ENCODE measurements around the gene SLC37A1.
A peak's percentile ranks its signal among the peaks of the same experiment; 100 is the strongest.
"Not testable (repeated sequence)": the region's sequence is repeated elsewhere in the genome, so short reads cannot be mapped to it uniquely, and the experiment has no call there.

The SLC37A1 gene

DNA sequence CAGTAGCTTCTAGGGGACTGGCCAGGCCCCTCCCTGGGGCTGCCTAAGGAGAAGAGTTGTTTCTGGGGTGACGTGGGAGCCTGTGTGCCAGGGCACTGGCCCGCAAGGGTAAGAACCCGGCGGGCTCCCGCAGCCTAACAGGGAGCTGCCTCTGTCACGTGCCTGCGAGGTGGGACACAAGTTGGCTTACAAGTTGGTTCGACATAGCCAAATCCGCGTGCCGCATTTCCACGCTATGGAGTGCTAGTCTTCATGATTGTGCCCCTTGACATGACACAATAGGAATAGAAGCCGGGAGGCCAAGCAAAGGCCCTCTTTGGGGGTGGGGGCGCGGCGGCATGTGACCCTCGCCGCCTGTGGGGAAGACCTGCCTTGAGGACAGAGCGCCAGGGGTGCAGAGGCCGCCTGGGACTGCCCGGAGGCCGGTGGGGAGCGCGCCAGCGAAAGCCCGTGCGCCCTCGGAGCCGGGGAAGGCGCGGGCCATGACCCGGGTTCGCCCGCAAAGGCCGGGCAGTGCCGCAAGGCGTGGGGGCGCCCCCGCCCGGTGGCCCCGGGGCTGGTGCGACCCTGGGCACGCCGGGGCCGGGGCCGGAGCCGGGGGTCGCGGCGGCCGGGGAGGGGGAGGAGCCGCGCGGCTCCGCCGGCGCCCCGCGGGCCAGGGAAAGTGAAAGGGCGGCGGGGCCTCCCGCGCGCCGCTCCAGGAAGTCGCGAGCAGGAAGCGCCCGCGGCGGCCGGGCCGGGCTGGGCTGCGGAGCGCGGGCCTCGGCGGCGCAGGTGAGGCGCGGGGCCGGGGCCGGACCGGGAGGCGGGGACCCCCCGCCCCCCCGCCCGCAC is at the start of gene SLC37A1:
Gene SLC37A1, plus strand, starts transcription at position 702 of the 834 bp plus-strand sequence. CDS start 4,603 bp downstream, outside the sequence.
- peak; percentile 32 to 41 for DNase-seq

- peak; percentile 81 to 83 for DNase-seq
These were observed 49.7 kb upstream of the SLC37A1 start for GRCh38 chr21:42463861-42464515.

DNA sequence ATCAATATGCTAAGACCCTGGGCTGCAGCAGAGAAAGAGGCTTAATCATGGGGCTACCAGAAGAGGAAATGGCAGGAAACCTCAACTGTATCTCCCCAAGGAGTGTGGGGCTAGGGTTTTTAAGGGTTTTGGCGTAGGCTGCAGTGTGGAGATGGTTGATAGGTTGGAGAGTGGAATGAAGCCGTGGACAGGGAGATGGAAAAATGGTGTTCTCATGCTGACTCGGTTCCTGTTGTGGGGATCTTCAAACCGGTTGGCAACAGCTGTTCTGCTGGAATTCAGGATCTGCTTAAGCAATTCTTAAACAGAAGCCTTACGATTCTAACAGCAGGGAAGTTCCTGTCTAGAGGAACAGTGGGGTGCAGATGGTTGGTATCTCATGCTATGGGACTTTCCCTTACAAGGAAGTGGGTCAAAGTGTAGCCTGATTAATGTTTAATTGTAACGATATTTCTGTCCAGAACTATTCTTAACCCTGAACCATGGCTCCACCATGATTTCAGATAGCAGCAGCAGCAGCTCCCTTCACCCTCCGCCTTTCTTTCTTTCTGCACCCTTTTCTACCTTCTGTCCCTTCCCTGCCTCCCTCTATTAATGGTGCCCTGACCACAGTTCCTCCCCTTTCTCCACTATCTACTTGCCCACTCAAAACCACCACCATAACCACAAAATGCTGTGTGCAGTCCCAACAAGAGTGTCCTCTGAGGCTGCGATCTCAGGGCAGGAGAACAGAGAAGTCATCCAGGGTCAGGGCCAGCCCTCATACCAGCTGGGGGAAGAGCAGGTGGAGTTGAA is 48.4 kb upstream of the SLC37A1 start:
- peak; percentile 18 to 27 for DNase-seq

DNA sequence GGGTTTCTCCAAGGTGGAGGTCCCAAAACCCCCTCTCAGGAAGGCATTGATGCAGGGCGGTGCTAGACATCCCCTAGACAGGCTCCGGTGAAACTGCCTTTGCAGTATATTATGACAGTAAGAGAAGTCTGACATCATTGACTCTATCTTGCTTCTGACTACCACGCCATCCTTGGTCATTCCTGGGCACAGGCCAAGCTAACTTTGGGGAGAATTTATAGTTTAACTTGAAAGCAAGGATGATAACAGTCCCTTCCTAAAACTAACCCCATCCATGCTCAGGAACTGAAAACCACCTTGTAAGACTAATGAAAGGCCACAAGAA is 47.9 kb upstream of the SLC37A1 start:
- DNase-seq: no peak

GRCh38 chr21:42466700-42467099 is 47.0 kb upstream of the SLC37A1 start:
- DNase-seq: no peak

DNA sequence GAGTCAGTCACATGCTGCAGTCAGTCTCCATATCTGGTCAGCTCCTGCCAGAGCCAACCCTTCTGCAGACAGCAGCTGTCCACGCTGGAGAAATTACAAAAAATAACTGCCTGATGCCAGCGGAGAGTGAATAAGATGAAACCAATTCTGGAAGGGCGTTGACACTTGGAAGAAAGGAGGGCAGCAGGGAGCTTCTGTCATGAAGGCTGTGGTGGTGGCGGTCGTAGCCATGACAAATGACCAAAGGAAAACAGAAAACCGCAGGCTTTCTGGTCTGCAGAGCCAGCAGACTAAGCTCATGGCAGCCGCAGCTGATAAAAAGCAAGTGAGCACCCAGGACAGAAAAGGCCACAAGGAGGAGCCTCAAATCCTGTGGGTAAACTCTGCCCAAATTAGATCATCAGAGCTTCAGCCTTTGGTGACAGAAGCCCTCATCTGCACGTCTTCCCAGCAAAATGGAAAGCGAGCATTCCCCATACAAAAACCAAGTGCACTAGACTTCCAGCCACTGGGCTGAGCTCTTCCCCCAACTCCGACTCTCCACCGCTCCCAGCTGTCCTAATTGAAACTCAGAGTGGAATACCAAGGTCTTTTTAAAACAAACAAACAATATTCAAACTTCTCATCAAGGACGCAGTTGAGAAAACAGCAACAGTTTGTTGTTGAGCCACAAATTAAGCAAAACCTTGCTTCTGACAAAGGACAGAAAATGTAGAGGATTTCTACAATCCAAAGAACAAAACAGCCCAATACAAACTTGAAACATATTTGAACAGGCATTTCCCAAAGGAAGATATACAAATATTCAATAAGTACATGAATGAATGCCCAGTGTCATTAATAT is 46.3 kb upstream of the SLC37A1 start:
- peak in 1 of 2 donors; percentile 20 for DNase-seq

- no peak for DNase-seq
These were observed 45.0 kb upstream of the SLC37A1 start for GRCh38 chr21:42468491-42469131.

- no peak for DNase-seq
These were observed 44.4 kb upstream of the SLC37A1 start for GRCh38 chr21:42469272-42469671.

GRCh38 chr21:42469726-42470125 is 43.9 kb upstream of the SLC37A1 start:
- DNase-seq: not testable (repeated sequence)

DNA sequence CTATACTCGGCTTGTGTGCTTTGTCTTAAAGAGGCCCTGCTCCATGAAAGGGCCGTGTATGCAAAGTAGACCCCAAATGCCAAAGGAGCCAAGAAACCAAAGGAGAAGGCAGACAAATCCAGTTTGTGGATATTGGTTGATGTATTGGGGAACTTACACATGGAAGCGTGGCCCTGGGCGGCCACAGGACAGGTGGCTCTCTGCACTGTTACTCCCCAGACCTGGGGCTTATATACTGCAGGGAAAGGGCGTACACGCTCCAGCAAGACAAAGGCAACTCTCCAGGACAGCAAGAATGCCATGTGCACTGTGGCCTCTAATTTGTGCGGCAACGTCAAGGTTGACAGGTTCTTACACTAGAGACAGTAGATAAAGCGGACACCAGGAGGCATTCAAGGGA is 42.4 kb upstream of the SLC37A1 start:
- no peak for DNase-seq

GRCh38 chr21:42471716-42472330 is 41.8 kb upstream of the SLC37A1 start:
- no peak for DNase-seq

GRCh38 chr21:42472521-42472920 is 41.1 kb upstream of the SLC37A1 start:
- no peak for DNase-seq

DNA sequence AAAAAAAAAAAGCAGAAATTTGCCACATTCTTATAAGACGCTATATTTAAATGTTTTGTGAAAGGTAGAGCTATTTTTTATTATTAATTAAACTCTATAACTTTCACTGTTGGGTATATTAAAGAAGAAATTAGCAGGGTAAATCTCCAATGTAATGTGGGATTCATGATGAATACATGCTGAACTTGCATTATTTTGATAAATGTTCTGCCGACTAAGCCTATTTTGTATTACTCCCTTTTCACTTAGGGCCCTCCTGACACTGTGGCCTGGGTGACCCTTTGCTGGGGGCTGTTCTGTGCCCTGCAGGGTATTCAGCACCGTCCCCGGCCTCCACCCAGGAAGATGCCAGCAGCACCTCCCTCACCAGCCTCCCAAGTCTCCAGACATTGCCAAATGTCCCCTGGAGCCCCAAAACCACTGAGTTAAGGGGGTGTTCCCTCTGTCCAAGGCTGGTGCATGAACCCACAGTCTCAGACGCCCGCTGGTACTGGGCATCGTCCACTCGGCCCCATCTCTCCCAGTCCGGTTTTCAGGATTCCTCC is 40.1 kb upstream of the SLC37A1 start:
- no peak for DNase-seq

- DNase-seq: no peak
These were observed 39.4 kb upstream of the SLC37A1 start for GRCh38 chr21:42474043-42474831.

- no peak for DNase-seq
These were observed 38.6 kb upstream of the SLC37A1 start for GRCh38 chr21:42475036-42475435.

DNA sequence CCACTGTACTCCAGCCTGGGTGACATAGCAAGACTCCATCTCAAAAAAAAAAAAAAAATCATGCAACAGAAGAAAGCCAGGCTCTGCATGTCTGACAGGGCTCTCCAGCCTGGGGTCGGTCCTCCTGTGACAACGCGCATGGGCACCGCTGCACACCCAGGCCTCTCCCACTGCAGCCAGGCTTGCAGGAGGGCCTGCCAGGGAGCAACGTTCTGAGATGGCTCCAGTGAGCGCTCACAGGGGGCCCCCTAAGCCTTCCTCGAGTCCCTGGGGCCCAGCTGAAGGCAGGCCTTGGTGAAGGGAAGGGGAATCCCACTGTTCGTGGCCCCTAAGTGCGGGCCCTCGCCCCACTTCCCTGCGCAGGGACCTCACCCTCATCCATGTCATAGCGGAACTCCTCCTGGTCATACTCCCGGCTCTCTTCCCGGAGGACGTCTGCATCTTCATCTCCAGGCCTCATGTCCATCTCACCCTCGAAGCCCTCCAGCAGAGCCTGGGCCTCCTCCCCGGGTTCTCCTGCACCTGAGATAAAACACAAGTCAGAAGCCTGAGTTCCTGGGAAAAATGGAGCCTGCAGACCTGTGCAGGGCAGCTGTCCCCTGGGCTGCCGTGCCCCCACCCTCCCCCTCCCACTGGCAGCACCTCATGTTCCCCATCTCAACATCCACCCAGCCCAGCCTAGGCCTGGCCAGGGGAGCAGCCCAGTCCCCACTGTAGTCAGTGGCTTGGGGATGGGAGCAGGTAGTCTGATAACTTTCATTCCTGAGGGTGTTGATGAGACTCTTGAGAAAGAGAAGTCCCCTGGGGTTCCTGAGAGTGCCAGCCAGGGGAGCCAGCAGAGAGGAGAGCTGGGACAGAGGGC is 37.9 kb upstream of the SLC37A1 start:
- no peak for DNase-seq

- DNase-seq: no peak
These were observed 37.0 kb upstream of the SLC37A1 start for GRCh38 chr21:42476388-42477331.

DNA sequence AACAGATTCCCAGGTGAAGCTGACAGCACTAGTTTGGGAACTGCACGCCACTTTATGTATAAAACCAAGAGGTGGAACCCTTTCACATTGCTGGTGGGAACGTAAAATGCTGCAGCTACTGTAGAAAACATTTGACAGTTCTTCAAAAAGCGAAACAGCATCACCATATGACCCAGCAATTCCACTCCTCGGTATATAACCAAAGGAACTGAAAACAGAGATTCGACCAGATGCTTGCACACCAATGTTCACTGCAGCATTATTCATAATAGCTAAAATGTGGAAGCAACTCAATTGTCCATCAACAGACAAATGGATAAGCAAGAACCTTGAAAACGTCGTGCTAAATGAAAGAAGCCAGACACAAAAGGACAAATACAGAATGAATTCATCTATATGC is 35.1 kb upstream of the SLC37A1 start:
- no peak for DNase-seq

Measured in CD4-positive, alpha-beta T cell treated with Interleukin-1 beta for 1 hour (primary cell).